ENCODE data around the gene DENND1A. TPM values are rescaled to one million over a fixed set of nuclear protein-coding genes. Genes with fewer than 3 reads are reported as not detected.

DENND1A gene
- total RNA-seq, 1 donor from 2014 or later, result 15.4 TPM

DNA sequence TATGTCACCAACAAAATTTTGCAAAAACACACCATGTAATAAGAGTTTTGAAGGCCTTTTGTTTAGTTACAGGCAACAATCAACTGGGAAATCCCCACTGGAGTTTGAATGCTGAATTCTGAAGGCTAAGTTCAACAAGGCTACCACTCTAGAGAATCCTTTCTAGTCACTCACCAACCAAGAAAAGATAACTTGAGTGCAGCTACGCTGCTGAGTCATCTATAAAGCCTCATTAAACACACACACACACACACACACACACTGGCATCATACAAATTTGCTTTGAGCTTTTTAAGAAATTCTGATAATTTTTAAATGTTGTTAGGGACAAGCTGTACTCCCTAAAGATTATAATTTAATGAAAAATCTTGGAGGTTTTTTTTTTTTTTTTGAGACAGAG is 219.6 kb downstream of the DENND1A start:
- Histone ChIP-seq H3K27me3 (no peaks in the 10 kb centered on the region), H3K27ac (no peak overlapping the region), H3K4me3 (no peak overlapping the region), H3K4me1 (no peaks in the 10 kb centered on the region), H3K36me3 (no peaks in the 10 kb centered on the region), H3K9me3 (no peaks in the 10 kb centered on the region)
- TF ChIP-seq, protein P1, sequence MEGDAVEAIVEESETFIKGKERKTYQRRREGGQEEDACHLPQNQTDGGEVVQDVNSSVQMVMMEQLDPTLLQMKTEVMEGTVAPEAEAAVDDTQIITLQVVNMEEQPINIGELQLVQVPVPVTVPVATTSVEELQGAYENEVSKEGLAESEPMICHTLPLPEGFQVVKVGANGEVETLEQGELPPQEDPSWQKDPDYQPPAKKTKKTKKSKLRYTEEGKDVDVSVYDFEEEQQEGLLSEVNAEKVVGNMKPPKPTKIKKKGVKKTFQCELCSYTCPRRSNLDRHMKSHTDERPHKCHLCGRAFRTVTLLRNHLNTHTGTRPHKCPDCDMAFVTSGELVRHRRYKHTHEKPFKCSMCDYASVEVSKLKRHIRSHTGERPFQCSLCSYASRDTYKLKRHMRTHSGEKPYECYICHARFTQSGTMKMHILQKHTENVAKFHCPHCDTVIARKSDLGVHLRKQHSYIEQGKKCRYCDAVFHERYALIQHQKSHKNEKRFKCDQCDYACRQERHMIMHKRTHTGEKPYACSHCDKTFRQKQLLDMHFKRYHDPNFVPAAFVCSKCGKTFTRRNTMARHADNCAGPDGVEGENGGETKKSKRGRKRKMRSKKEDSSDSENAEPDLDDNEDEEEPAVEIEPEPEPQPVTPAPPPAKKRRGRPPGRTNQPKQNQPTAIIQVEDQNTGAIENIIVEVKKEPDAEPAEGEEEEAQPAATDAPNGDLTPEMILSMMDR (IDR thresholded peaks at IDR 0.05), result no peak
- intact Hi-C loops (cut with DNase I), result no loop called here
- DNase-seq (no peak), ATAC-seq (no peak)

DNA sequence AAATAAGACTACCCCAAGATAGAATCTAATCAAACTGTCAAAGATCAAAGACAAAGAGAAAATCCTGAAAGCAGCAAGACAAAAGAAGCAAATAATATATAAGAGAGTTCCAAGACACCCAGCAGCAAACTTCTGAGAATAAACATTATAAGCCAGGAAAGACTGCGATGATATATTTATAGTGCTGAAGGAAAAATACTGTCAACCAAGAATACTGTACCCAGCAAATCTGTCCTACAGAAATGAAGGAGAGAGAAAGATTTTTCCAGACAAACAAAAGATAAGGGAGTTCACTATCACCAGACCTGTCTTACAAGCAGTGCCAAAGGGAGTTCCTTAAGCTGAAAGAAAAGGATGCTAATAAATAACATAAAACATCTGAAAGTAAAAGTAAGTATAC is 227.4 kb downstream of the DENND1A start:
- H3K27me3 ChIP-seq, result no peaks in the 10 kb centered on the region
- no peak overlapping the region for H3K27ac ChIP-seq
- H3K36me3 ChIP-seq, result no peaks in the 10 kb centered on the region
- TF ChIP-seq, protein P1 (IDR thresholded peaks at IDR 0.05), result no peak
- H3K4me3 ChIP-seq, result no peak overlapping the region
- DNase-seq, result no peak
- ATAC-seq, result no peak
- H3K4me1 ChIP-seq, result no peaks in the 10 kb centered on the region
- H3K9me3 ChIP-seq, result peaks cover 11% of the 10 kb centered on the region
- intact Hi-C loops (cut with DNase I), result no loop called here

GRCh38 chr9:123697686-123698085 is 232.2 kb downstream of the DENND1A start:
- Histone ChIP-seq H3K4me1 (no peaks in the 10 kb centered on the region), H3K4me3 (no peak overlapping the region), H3K36me3 (no peaks in the 10 kb centered on the region), H3K27me3 (no peaks in the 10 kb centered on the region), H3K9me3 (peaks cover 6% of the 10 kb centered on the region), H3K27ac (no peak overlapping the region)
- ATAC-seq, result no peak
- TF ChIP-seq, protein P1 (IDR thresholded peaks at IDR 0.05), result no peak
- intact Hi-C loops (cut with DNase I), result no loop called here
- DNase-seq, result no peak

GRCh38 chr9:123696476-123696875 is 233.4 kb downstream of the DENND1A start:
- ATAC-seq (no peak), DNase-seq (no peak)
- no peaks in the 10 kb centered on the region for H3K27me3 ChIP-seq
- H3K36me3 ChIP-seq, result no peaks in the 10 kb centered on the region
- H3K4me3 ChIP-seq, result no peak overlapping the region
- H3K27ac ChIP-seq, result no peak overlapping the region
- H3K4me1 ChIP-seq, result no peaks in the 10 kb centered on the region
- H3K9me3 ChIP-seq, result no peaks in the 10 kb centered on the region
- intact Hi-C loops (cut with DNase I), result no loop called here
- TF ChIP-seq, protein P1 (IDR thresholded peaks at IDR 0.05), result no peak

DNA sequence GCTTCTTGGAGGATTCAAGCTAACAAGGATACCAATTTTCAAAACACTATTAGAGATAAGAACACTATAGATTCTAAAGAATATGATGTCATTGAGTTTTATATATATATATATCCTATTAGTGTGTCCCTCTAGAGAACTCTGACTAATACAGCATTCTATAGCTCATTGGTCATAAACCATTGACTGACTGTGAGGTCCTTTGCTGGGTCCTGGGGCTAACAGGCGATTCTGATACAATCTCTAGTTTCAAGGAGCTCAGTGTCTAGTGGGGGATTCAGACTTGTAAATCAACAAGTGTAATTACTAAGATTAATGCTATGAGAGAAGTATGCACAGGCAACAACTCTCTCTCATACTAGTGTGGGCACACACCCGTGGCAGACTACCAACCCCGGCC is 234.5 kb downstream of the DENND1A start:
- TF ChIP-seq, protein P1 (IDR thresholded peaks at IDR 0.05), result no peak
- no peaks in the 10 kb centered on the region for H3K36me3 ChIP-seq
- no peak overlapping the region for H3K27ac ChIP-seq
- no peaks in the 10 kb centered on the region for H3K27me3 ChIP-seq
- no peak overlapping the region for H3K4me3 ChIP-seq
- DNase-seq (no peak), ATAC-seq (no peak)
- intact Hi-C loops (cut with DNase I), result no loop called here
- H3K4me1 ChIP-seq, result no peaks in the 10 kb centered on the region
- H3K9me3 ChIP-seq, result no peaks in the 10 kb centered on the region

DNA sequence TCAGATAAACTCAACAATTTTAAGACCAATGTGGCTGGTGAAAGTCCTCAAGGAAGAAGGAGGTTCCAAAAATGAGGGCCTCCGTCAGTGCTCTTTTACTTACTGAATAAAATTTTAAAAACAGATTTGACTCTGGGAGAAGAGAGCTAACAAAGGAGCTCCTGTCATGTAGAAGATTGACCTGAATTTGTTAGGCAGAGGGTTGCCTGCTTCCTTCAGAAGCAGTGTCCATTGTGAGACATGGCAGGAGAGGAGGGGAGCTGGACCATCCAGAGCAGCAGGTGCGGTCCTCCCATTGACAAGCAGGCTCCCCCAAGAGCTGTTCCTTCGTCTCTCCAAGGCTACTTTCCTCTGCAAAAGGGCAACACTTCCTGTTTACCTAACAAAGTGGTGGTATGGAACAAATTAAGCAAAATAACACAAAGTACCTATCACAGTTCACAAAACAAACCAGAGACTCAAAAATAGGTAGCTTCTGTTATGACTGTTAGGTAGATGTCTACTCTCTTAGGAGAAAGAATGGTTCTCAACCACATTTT is 238.1 kb downstream of the DENND1A start:
- intact Hi-C loops (cut with DNase I), result no loop called here
- ATAC-seq (no peak), DNase-seq (no peak)
- Histone ChIP-seq H3K9me3 (no peaks in the 10 kb centered on the region), H3K27me3 (no peaks in the 10 kb centered on the region), H3K27ac (no peak overlapping the region), H3K4me3 (no peak overlapping the region), H3K4me1 (no peaks in the 10 kb centered on the region), H3K36me3 (no peaks in the 10 kb centered on the region)
- TF ChIP-seq, protein P1 (IDR thresholded peaks at IDR 0.05), result no peak

All from upper lobe of right lung (tissue), 1 donor.